HepG2 (cell line): ENCODE measurements around the gene ARL10. TPM values are rescaled to one million over a fixed set of nuclear protein-coding genes. Genes with fewer than 3 reads are reported as not detected.

Experiments
- ARID5B ChIP-seq: IDR thresholded peaks from 2 replicates; pipeline ENCODE4 v1.4.0; 2020; ENCODE audit warnings: mild to moderate bottlenecking, missing genetic modification reagents
- ATF1 ChIP-seq: IDR thresholded peaks from 2 replicates; pipeline ENCODE4 v1.6.1; 2016; ENCODE audit warnings: mild to moderate bottlenecking, control low read depth
- ATF5 ChIP-seq: sonication (generic); formaldehyde crosslinking; IDR thresholded peaks from 2 replicates; pipeline ENCODE4 v1.4.0; 2020; ENCODE audit warnings: mild to moderate bottlenecking, low read depth, missing genetic modification reagents
- E2F2 ChIP-seq: sonication (generic); formaldehyde crosslinking; IDR thresholded peaks from 2 replicates; pipeline ENCODE4 v1.4.0; 2020; ENCODE audit warnings: missing genetic modification reagents, borderline replicate concordance
- HCFC1 ChIP-seq: fragments of 150-350 bp; IDR thresholded peaks from 2 replicates; pipeline ENCODE4 v1.6.1; 2014; ENCODE audit warnings: low read depth, low read length
- NAIF1 ChIP-seq: sonication (generic); formaldehyde crosslinking; IDR thresholded peaks from 2 replicates; pipeline ENCODE4 v1.5.0; 2020; ENCODE audit warnings: mild to moderate bottlenecking, missing genetic modification reagents, borderline replicate concordance
- PHF5A ChIP-seq: IDR thresholded peaks from one replicate; pipeline ENCODE4 v1.6.1; 2018; ENCODE audit warnings: low read depth, missing genetic modification reagents; ENCODE audit not compliant: unreplicated experiment
- ZNF142 ChIP-seq: sonication (generic); formaldehyde crosslinking; IDR thresholded peaks from 2 replicates; pipeline ENCODE4 v1.4.0; 2020; ENCODE audit warnings: missing genetic modification reagents
- ZNF430 ChIP-seq: sonication (generic); formaldehyde crosslinking; IDR thresholded peaks from 2 replicates; pipeline ENCODE4 v1.9.0; 2021; ENCODE audit warnings: mild to moderate bottlenecking, missing genetic modification reagents
- ZNF607 ChIP-seq: sonication (generic); formaldehyde crosslinking; IDR thresholded peaks from 2 replicates; pipeline ENCODE4 v1.5.1; 2020; ENCODE audit warnings: missing genetic modification reagents, mild to moderate bottlenecking, borderline replicate concordance
- polyA plus RNA-seq, 8 experiments: library from polyadenylated mRNA; depleted of rRNA in 3 of 8; stranded (reverse) in 7 of 8; unstranded in 1 of 8; fragments of >200 nt; fragmentation: Illumina TruSeq in 4 of 8; extraction: Trizol in 4 of 8; gene quantifications; 2 replicates each; pipeline versions ENCODE4 v1.2.1 to v1.2.3, GENCODE V29; 2011 to 2016; ENCODE audit warnings: low read depth in 4 of 8, missing spikeins in 1 of 8, mixed read lengths in 1 of 8; ENCODE audit not compliant: insufficient read depth in 1 of 8
- total RNA-seq, 5 experiments: library from RNA; depleted of rRNA; stranded (reverse); fragments of >200 nt; fragmentation: Illumina TruSeq; extraction: Trizol; gene quantifications; 2 replicates each; pipeline ENCODE4 v1.2.3, GENCODE V29; 2016; ENCODE audit warnings: low read depth in 1 of 5
- TF ChIP-seq, protein P1 (sequence below): sonication (generic); formaldehyde crosslinking; IDR thresholded peaks from 2 replicates; pipeline ENCODE4 v1.4.0; 2020; ENCODE audit warnings: missing genetic modification reagents, borderline replicate concordance

The ARL10 gene
- total and polyA plus RNA-seq, 2 of the 13 experiments (the other 11 are each of a cell fraction or from before 2014, with no cell fraction given) = 0.18 to 0.50 TPM

GRCh38 chr5:176388444-176389134, 23.3 kb downstream of the ARL10 start, which contains the start of the genes HIGD2A and NOP16 (continued):
- TF ChIP-seq ATF5 = 0 out of 2 replicates have a peak, but pooled peaks have one; percentile 72
- TF ChIP-seq ZNF142 (CRISPR knock-in tag) = peak; percentile 32; the same call in 1 of the 2 replicates
- TF ChIP-seq ZNF607 (CRISPR knock-in tag) = no peak; the same call in 1 of the 2 replicates
- TF ChIP-seq, protein P1, sequence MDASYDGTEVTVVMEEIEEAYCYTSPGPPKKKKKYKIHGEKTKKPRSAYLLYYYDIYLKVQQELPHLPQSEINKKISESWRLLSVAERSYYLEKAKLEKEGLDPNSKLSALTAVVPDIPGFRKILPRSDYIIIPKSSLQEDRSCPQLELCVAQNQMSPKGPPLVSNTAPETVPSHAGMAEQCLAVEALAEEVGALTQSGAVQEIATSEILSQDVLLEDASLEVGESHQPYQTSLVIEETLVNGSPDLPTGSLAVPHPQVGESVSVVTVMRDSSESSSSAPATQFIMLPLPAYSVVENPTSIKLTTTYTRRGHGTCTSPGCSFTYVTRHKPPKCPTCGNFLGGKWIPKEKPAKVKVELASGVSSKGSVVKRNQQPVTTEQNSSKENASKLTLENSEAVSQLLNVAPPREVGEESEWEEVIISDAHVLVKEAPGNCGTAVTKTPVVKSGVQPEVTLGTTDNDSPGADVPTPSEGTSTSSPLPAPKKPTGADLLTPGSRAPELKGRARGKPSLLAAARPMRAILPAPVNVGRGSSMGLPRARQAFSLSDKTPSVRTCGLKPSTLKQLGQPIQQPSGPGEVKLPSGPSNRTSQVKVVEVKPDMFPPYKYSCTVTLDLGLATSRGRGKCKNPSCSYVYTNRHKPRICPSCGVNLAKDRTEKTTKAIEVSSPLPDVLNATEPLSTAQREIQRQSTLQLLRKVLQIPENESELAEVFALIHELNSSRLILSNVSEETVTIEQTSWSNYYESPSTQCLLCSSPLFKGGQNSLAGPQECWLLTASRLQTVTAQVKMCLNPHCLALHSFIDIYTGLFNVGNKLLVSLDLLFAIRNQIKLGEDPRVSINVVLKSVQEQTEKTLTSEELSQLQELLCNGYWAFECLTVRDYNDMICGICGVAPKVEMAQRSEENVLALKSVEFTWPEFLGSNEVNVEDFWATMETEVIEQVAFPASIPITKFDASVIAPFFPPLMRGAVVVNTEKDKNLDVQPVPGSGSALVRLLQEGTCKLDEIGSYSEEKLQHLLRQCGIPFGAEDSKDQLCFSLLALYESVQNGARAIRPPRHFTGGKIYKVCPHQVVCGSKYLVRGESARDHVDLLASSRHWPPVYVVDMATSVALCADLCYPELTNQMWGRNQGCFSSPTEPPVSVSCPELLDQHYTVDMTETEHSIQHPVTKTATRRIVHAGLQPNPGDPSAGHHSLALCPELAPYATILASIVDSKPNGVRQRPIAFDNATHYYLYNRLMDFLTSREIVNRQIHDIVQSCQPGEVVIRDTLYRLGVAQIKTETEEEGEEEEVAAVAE (CRISPR knock-in tag) = peak; percentile 86
- peak; percentile 86 for TF ChIP-seq PHF5A (CRISPR knock-in tag)
- TF ChIP-seq HCFC1 = peak; percentile 89
- peak; percentile 19 for TF ChIP-seq NAIF1 (CRISPR knock-in tag)
- peak; percentile 86 for TF ChIP-seq ATF1 (CRISPR knock-in tag)
- peak; percentile 90; the same call in 1 of the 2 replicates for TF ChIP-seq ZNF430
- TF ChIP-seq ARID5B = peak; percentile 5; the same call in 1 of the 2 replicates
- TF ChIP-seq E2F2 = peak; percentile 24; the same call in 1 of the 2 replicates
